Ectodermal cell (in vitro differentiated cells): Measurements from ENCODE around the gene IQGAP3.

Experiments used
- H3K27ac ChIP-seq: 2 replicates; pipeline ENCODE4 v1.7.0; 2013; ENCODE audit warnings: mild to moderate bottlenecking, low read depth, low read length; ENCODE audit not compliant: insufficient read depth, poor library complexity, severe bottlenecking
- H3K27me3 ChIP-seq: 2 replicates; pipeline ENCODE4 v1.7.0; 2013; ENCODE audit warnings: mild to moderate bottlenecking, low read length; ENCODE audit not compliant: insufficient read depth, control insufficient read depth, poor library complexity, severe bottlenecking
- H3K36me3 ChIP-seq: one replicate; pipeline ENCODE4 v1.7.0; 2013; ENCODE audit warnings: low read length; ENCODE audit not compliant: control insufficient read depth, insufficient read depth
- H3K4me1 ChIP-seq: one replicate; pipeline ENCODE4 v1.7.0; 2013; ENCODE audit warnings: low read length; ENCODE audit not compliant: control insufficient read depth, insufficient read depth
- H3K4me3 ChIP-seq: 2 replicates; pipeline ENCODE4 v1.7.0; 2013; ENCODE audit warnings: low read depth, low read length, control low read depth; ENCODE audit not compliant: insufficient read depth
- H3K9me3 ChIP-seq: 2 replicates; pipeline ENCODE4 v1.7.0; 2013; ENCODE audit warnings: mild to moderate bottlenecking, low read length, moderate library complexity; ENCODE audit not compliant: control insufficient read depth
- WGBS, 2 experiments: methylation state at CpG; one replicate each; pipeline ENCODE4 v1.1.7; 2013; ENCODE audit warnings: missing lambda C conversion rate in 2 of 2; 5-methylcytosine and 5-hydroxymethylcytosine counted together

Gene IQGAP3

DNA sequence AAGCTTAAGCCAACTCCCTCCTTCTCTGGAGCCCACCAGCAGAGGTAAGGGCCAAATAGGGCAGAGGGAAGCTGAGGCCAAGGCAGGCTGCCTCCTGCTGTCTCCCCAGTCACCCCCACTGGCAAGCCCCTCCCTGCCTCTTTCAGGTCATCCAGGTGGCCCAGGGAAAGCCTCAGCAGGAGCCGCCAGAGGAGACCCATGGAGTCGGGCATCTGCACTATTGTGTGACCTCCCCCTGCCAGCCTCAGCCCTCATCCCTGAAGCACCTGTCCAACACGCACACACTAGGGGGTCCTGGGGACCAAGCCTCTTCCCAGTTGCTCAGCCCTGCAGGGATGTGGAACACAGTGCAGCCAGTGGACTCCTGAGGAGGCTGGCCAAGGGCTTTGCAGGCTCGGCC is 14.0 kb upstream of the IQGAP3 start:
- no peak overlapping the region for H3K27ac ChIP-seq

DNA sequence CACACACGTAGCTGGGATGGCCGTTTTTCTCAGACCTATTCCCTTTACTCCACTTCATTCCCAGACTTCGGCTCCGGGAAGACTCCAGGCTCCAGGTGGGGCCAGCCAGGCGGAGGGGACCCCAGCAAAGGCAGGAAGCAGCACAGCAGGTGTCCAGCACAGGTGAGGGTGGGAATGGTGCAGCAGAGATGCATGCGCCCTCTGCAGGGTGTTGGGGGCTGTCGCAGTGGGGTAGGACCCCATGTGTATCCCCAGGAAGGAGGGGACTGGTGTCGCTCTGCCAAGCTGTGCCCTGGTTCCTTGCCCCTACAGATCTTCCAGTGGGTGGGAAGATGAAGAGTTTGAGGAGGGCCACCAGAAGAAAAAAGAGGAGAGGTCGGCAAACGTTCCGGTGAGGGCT is 12.4 kb upstream of the IQGAP3 start:
- no peaks in the 10 kb centered on the region for H3K36me3 ChIP-seq
- WGBS, 2 experiments = 49 to 53% methylated on average over 11 of the region's 11 CpGs
- H3K9me3 ChIP-seq = no peaks in the 10 kb centered on the region
- H3K4me3 ChIP-seq = no peak overlapping the region
- no peaks in the 10 kb centered on the region for H3K27me3 ChIP-seq
- H3K27ac ChIP-seq = no peak overlapping the region
- H3K4me1 ChIP-seq = no peaks in the 10 kb centered on the region

More for the DNA sequence above, 14.0 kb upstream of the IQGAP3 start:
- Histone ChIP-seq H3K36me3 (no peaks in the 10 kb centered on the region), H3K27me3 (no peaks in the 10 kb centered on the region), H3K9me3 (no peaks in the 10 kb centered on the region), H3K4me1 (no peaks in the 10 kb centered on the region), H3K4me3 (no peak overlapping the region)
- WGBS, 2 experiments = 61 to 65% methylated on average over 4 of the region's 4 CpGs

DNA sequence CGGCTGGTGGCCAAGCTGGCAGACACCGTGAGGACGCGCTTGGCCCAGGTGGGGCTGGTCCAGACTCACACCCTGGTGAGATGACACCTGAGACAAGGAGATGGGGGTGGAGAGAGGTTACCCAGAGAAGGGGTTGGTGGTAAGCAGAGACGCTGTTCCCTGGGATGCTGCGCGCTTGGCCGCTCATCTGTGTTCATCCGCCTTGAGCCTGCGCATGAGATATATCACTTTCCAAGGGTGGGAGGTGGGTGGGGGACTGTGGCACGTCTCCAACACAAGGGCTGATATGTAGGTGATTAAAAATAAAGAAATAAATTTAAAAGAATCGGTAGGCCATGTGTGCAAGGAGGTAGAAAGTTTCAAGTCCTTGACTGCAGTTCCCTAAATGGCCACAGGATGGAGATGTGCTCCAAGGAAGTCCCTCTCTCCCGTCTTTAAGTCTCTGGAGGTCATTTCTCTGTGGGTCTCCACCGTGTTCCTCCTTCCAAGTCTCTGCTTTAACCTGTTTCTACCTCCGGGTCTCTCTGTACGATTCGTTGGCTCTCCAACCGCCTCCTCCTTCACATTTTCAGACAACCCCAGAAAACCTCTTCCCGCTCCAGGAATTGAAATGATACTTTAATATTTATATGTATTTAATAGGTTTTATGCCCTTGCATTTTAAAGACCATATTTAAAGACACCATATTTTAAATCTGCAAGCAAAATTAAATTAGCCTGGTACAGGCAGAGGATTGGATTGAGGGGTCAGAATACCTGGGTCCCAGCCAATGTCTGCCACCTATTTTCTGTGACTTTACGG is 11.7 kb upstream of the IQGAP3 start:
- Histone ChIP-seq H3K36me3 (no peaks in the 10 kb centered on the region), H3K4me3 (no peak overlapping the region), H3K27me3 (no peaks in the 10 kb centered on the region), H3K9me3 (no peaks in the 10 kb centered on the region), H3K27ac (no peak overlapping the region), H3K4me1 (no peaks in the 10 kb centered on the region)
- WGBS, 2 experiments = 52 to 55% methylated on average over 19 of the region's 20 CpGs

GRCh38 chr1:156582388-156583017 is 10.1 kb upstream of the IQGAP3 start:
- WGBS, 2 experiments = 88 to 89% methylated on average over 9 of the region's 9 CpGs
- Histone ChIP-seq H3K27me3 (no peaks in the 10 kb centered on the region), H3K36me3 (no peaks in the 10 kb centered on the region), H3K4me1 (no peaks in the 10 kb centered on the region), H3K9me3 (no peaks in the 10 kb centered on the region), H3K4me3 (no peak overlapping the region), H3K27ac (no peak overlapping the region)

DNA sequence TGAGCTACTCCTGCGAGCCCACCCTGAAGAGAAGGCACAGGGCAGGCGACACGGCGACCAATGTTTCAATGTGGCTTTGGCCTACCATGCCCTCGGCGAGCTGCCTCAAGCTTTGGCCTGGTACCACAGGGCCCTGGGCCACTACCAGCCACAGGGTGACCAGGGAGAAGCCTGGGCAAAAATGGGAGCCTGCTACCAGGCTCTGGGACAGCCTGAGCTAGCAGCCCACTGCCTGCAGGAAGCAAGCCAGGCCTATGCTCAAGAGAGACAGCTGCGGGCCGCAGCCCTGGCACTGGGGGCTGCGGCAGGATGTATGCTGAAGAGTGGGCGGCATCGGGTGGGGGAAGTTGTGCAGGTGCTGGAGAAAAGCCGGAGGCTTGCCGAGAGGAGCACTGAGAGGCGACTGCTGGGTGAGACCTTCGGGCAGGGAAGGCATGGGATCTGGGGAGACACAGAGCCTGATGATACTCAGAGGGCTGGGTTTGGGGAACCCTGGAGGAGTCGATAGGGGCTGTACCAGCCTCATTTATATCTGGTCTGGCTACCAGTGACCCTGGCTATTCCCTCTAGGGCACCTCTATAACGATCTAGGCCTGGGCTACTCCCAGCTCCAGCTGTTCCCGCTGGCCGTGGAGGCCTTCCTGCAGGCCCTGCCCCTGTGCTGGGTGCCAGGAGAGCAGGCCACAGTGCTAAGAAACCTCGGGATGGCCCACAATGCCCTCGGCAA is 9.5 kb upstream of the IQGAP3 start:
- H3K4me3 ChIP-seq = no peak overlapping the region

GRCh38 chr1:156579472-156579871 is 7.1 kb upstream of the IQGAP3 start, which contains the start of gene TTC24:
TTC24 (plus strand) TSS chr1:156579723; CDS start chr1:156581365, 1,642 bp downstream.
- H3K36me3 ChIP-seq = no peaks in the 10 kb centered on the region
- no peak within 1 kb of the TSS for H3K4me3 ChIP-seq
- no peaks in the 10 kb centered on the region for H3K27me3 ChIP-seq
- WGBS, 2 experiments = 88 to 89% methylated on average over 5 of the region's 5 CpGs
- no peaks in the 10 kb centered on the region for H3K4me1 ChIP-seq
- H3K9me3 ChIP-seq = no peaks in the 10 kb centered on the region
- H3K27ac ChIP-seq = no peak within 1 kb of the TSS

More for the DNA sequence above, 9.5 kb upstream of the IQGAP3 start:
- no peaks in the 10 kb centered on the region for H3K36me3 ChIP-seq
- WGBS, 2 experiments = 91 to 94% methylated on average over 21 of the region's 21 CpGs
- H3K27ac ChIP-seq = no peak overlapping the region
- no peaks in the 10 kb centered on the region for H3K9me3 ChIP-seq
- no peaks in the 10 kb centered on the region for H3K27me3 ChIP-seq
- no peaks in the 10 kb centered on the region for H3K4me1 ChIP-seq

DNA sequence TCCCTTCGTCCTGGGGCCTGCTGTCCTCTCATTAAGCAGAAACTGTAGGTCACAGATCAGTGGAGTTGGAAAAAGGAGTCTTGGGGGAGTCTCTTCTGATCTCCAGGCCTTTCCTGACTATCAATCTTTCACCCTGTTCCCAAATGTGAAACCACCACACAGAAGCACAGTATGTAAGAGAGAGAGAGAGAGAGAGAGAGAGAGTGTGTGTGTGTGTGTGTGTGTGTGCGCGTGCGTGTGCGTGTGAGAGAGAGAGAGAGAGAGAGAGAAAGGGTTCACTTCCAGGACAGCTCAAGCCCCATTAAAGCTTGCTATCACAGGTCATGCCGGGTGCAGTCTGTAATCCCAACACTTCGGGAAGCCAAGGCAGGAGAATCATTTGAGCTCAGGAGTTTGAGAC is 5.7 kb upstream of the IQGAP3 start:
- no peak overlapping the region for H3K27ac ChIP-seq
- no peaks in the 10 kb centered on the region for H3K36me3 ChIP-seq
- WGBS, 2 experiments = 51 to 56% methylated on average over 6 of the region's 7 CpGs
- H3K4me1 ChIP-seq = no peaks in the 10 kb centered on the region
- H3K9me3 ChIP-seq = no peaks in the 10 kb centered on the region
- no peaks in the 10 kb centered on the region for H3K27me3 ChIP-seq
- no peak overlapping the region for H3K4me3 ChIP-seq

DNA sequence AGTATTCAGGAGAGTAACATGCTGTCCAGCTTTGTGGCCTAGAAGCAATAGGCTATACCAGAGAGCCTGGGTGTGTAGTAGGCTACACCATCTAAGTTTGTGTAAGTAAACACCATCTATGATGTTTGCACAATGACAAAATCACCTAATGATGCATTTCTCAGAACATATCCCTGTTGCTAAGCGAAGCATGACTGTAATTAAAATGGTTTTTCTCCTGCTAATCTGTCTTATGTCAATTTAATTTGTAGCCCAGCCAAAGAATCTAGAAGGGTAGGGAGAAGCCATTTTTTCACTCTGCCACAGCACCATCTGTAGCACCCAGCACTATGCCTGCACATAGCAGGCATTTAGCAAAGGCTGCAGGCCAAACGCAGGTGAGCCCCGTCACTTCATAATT is 5.2 kb upstream of the IQGAP3 start:
- H3K27me3 ChIP-seq = no peaks in the 10 kb centered on the region
- no peak overlapping the region for H3K27ac ChIP-seq
- no peaks in the 10 kb centered on the region for H3K9me3 ChIP-seq
- H3K4me1 ChIP-seq = no peaks in the 10 kb centered on the region
- 86 to 90% methylated on average over 3 of the region's 3 CpGs for WGBS, 2 experiments
- H3K4me3 ChIP-seq = no peak overlapping the region
- no peaks in the 10 kb centered on the region for H3K36me3 ChIP-seq

- Histone ChIP-seq H3K9me3 (no peaks in the 10 kb centered on the region), H3K27ac (no peak overlapping the region)
- 81 to 84% methylated on average over 1 to 2 of the region's 2 CpGs for WGBS, 2 experiments
Observed at GRCh38 chr1:156574039-156574633, 1.8 kb upstream of the IQGAP3 start.

DNA sequence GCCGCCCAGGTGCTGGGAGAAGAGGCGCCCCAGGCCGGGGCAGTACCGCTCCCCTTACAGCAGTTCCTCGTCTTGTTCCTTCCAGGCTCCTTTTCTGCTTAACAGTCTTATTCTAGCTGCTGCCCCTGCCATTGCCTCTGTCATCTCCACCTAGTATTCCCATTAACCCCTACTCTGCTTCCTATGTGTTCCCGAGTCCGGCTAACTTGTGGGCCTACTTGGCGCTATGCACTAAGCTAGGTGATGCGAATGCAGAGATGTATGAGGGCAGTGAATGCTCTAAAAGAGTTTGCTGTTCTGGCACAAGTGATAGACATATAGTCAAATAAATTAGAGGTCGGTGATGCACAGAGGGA is 276 bp upstream of the IQGAP3 start:
- 47 to 48% methylated on average over 10 of the region's 10 CpGs for WGBS, 2 experiments
- Histone ChIP-seq H3K4me3 (peak overlapping the region; percentile 84), H3K9me3 (no peaks in the 10 kb centered on the region), H3K36me3 (no peaks in the 10 kb centered on the region), H3K27me3 (no peaks in the 10 kb centered on the region), H3K4me1 (peaks cover 7% of the 10 kb centered on the region), H3K27ac (no peak overlapping the region)

More at GRCh38 chr1:156574039-156574633, 1.8 kb upstream of the IQGAP3 start:
- peaks cover 7% of the 10 kb centered on the region for H3K4me1 ChIP-seq
- no peaks in the 10 kb centered on the region for H3K27me3 ChIP-seq
- H3K36me3 ChIP-seq = no peaks in the 10 kb centered on the region
- no peak overlapping the region for H3K4me3 ChIP-seq
